Ishikawa (cell line): ENCODE measurements around the gene DHRS2.

Experiments
- EP300 ChIP-seq: IDR thresholded peaks from 2 replicates; pipeline ENCODE4 v1.6.1; 2012; ENCODE audit warnings: borderline replicate concordance
- NFIC ChIP-seq: IDR thresholded peaks from 2 replicates; pipeline ENCODE4 v1.6.1; 2012
- RAD21 ChIP-seq: IDR thresholded peaks from 2 replicates; pipeline ENCODE4 v1.6.1; 2012; ENCODE audit warnings: low read depth
- TAF1 ChIP-seq: IDR thresholded peaks from 2 replicates; pipeline ENCODE4 v1.6.1; 2012; ENCODE audit warnings: low read depth, mild to moderate bottlenecking
- TCF12 ChIP-seq: IDR thresholded peaks from 2 replicates; pipeline ENCODE4 v1.6.1; 2012; ENCODE audit warnings: low read depth
- TEAD4 ChIP-seq: IDR thresholded peaks from 2 replicates; pipeline ENCODE4 v1.6.1; 2012
- YY1 ChIP-seq: IDR thresholded peaks from 2 replicates; pipeline ENCODE4 v1.6.1; 2012; ENCODE audit warnings: low read depth
- TF ChIP-seq, protein P1 (sequence below): IDR thresholded peaks from 2 replicates; pipeline ENCODE4 v1.6.1; 2012
- TF ChIP-seq, protein P2 (sequence below): IDR thresholded peaks from 2 replicates; pipeline ENCODE4 v1.6.1; 2012; ENCODE audit warnings: low read depth, mild to moderate bottlenecking

DNA sequence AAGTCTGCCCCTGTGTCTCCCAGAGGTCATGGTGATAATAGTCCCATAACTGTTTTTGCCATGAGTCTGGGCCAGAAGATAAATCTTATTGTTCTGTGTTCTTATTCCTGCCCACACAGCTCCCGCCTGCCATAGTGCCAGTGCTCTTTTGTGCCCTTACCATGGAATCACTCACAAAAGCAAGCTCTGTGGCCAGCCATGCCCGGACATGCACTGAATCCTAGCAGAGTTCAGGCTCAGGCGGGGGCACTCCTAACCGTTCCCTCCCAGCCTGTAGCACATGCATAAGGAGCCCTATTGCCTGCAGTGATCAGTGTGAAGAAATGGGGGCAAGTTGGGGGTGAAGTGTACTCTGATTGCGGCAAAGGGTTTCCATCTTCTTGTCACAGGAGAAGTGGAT, 33.3 kb downstream of the DHRS2 start:
- TF ChIP-seq TCF12 (no peak), NFIC (no peak), TAF1 (no peak), TEAD4 (no peak), RAD21 (no peak), EP300 (no peak), YY1 (no peak)
- TF ChIP-seq, protein P1, sequence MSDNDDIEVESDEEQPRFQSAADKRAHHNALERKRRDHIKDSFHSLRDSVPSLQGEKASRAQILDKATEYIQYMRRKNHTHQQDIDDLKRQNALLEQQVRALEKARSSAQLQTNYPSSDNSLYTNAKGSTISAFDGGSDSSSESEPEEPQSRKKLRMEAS: no peak
- TF ChIP-seq, protein P2, sequence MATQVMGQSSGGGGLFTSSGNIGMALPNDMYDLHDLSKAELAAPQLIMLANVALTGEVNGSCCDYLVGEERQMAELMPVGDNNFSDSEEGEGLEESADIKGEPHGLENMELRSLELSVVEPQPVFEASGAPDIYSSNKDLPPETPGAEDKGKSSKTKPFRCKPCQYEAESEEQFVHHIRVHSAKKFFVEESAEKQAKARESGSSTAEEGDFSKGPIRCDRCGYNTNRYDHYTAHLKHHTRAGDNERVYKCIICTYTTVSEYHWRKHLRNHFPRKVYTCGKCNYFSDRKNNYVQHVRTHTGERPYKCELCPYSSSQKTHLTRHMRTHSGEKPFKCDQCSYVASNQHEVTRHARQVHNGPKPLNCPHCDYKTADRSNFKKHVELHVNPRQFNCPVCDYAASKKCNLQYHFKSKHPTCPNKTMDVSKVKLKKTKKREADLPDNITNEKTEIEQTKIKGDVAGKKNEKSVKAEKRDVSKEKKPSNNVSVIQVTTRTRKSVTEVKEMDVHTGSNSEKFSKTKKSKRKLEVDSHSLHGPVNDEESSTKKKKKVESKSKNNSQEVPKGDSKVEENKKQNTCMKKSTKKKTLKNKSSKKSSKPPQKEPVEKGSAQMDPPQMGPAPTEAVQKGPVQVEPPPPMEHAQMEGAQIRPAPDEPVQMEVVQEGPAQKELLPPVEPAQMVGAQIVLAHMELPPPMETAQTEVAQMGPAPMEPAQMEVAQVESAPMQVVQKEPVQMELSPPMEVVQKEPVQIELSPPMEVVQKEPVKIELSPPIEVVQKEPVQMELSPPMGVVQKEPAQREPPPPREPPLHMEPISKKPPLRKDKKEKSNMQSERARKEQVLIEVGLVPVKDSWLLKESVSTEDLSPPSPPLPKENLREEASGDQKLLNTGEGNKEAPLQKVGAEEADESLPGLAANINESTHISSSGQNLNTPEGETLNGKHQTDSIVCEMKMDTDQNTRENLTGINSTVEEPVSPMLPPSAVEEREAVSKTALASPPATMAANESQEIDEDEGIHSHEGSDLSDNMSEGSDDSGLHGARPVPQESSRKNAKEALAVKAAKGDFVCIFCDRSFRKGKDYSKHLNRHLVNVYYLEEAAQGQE: no peak
